Measurements from ENCODE around the gene RIMS4.

DNA sequence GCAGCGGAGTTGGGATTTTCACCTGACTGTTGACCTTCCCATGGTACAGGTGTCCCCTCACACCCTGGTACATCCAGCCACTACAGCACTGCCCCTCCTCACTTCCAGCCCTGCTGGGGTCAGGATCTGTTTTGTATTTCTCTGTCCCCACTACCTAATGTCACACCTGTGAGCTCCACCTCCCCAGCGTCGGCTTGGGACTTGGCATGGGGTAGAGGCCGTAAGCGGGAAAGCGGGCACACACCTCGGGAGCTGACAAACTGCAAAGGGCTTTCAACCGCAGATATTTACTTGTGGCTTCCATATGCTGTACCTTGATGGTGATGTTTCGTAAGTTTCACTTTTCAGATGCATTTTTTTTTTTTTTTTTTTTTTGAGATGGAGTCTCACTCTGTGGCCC, 100.5 kb downstream of the RIMS4 start:
- TF ChIP-seq CTCF (IDR thresholded peaks at IDR 0.05) (no peak), POLR2A (IDR thresholded peaks at IDR 0.05) (no peak)
